ENCODE results near the gene ATP23. TPM values are rescaled to one million over a fixed set of nuclear protein-coding genes. Genes with fewer than 3 reads are reported as not detected.

The ATP23 gene
- total RNA-seq, 1 experiment from 2014 or later: 4.7 TPM

DNA sequence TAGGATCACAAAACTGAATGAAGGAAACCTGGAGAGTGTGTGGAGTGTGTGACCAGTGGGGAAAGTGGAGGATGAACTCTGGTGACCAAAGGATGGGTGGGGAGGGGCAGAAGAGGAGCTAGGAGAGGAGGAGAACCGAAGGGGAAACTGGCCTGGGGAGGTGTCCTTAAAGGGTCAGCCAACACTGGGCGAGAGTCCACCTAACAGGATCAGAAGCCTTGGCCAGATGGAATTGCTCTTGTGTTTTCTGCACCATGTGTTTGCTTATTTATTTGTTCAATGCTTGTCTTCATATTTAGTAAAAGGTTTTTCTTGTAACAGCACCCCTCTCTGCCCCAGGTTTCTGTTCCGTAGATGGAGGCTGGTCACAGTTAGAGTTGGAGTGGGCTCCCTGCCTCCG is 34.5 kb upstream of the ATP23 start:
- Histone ChIP-seq H3K23ac (ENCODE audit: insufficient read length, low read depth, low read length) (no peak overlapping the region), H4K5ac (ENCODE audit: insufficient read length, low read depth, low read length) (no peak overlapping the region), H3K79me2 (ENCODE audit: insufficient read depth, low read length) (no peaks in the 10 kb centered on the region), H2AFZ (ENCODE audit: low read length) (no peak overlapping the region), H2AK5ac (ENCODE audit: insufficient read length, low read length) (no peak overlapping the region), H3K4me2 (ENCODE audit: insufficient read depth, insufficient read length, low read length) (no peak overlapping the region), H4K91ac (ENCODE audit: insufficient read length, low read depth, low read length) (no peak overlapping the region), H2BK5ac (ENCODE audit: insufficient read length, low read length) (no peak overlapping the region), H3K9ac (ENCODE audit: extremely low read depth, insufficient read length, low read length) (no peak overlapping the region), H3K23me2 (ENCODE audit: insufficient read length, low read depth, low read length, poor library complexity, severe bottlenecking) (no peaks in the 10 kb centered on the region), H3K9me3 (ENCODE audit: control insufficient read depth, low read depth, low read length) (no peaks in the 10 kb centered on the region), H3K4ac (ENCODE audit: low read depth, low read length) (no peak overlapping the region), H2BK15ac (ENCODE audit: low read depth, low read length) (no peak overlapping the region), H3K79me1 (ENCODE audit: insufficient read depth, low read depth, low read length, poor library complexity, severe bottlenecking) (no peaks in the 10 kb centered on the region), H3T11ph (ENCODE audit: low read length) (no peak overlapping the region), H2BK20ac (ENCODE audit: low read depth, low read length, poor library complexity, severe bottlenecking) (no peak overlapping the region), H3K18ac (ENCODE audit: insufficient read length, low read depth, low read length) (no peak overlapping the region), H3K14ac (ENCODE audit: insufficient read depth, low read length) (no peak overlapping the region), H2BK12ac (ENCODE audit: insufficient read length, low read depth, low read length) (no peak overlapping the region), H3K4me1 (ENCODE audit: insufficient read depth, low read length) (no peaks in the 10 kb centered on the region), H3K27me3 (ENCODE audit: insufficient read depth, low read length) (no peaks in the 10 kb centered on the region), H2BK120ac (ENCODE audit: low read depth, low read length, poor library complexity, severe bottlenecking) (no peak overlapping the region), H3K27ac (ENCODE audit: insufficient read length, low read depth, low read length) (no peak overlapping the region), H4K8ac (replicated peaks; ENCODE audit: insufficient read length, low read depth, low read length) (no peak overlapping the region), H4K20me1 (ENCODE audit: control insufficient read depth, insufficient read depth, insufficient read length) (no peaks in the 10 kb centered on the region), H3K56ac (ENCODE audit: insufficient read length, low read depth, low read length) (no peak overlapping the region)
- peaks cover 5 to 10% of the 10 kb centered on the region in 2 experiments for H3K4me1 Mint-ChIP-seq
- H3K36me3 Mint-ChIP-seq (ENCODE audit: insufficient read depth in 1 of 3, low read depth in 3 of 3): no peaks in the 10 kb centered on the region
- DNase-seq: no peak
- WGBS (ENCODE audit: extremely low coverage, insufficient read length, low lambda C conversion rate): no CpG with 5 or more reads among the region's 4 CpGs
- H3K27ac Mint-ChIP-seq: no peak overlapping the region
- TF ChIP-seq, protein P1, sequence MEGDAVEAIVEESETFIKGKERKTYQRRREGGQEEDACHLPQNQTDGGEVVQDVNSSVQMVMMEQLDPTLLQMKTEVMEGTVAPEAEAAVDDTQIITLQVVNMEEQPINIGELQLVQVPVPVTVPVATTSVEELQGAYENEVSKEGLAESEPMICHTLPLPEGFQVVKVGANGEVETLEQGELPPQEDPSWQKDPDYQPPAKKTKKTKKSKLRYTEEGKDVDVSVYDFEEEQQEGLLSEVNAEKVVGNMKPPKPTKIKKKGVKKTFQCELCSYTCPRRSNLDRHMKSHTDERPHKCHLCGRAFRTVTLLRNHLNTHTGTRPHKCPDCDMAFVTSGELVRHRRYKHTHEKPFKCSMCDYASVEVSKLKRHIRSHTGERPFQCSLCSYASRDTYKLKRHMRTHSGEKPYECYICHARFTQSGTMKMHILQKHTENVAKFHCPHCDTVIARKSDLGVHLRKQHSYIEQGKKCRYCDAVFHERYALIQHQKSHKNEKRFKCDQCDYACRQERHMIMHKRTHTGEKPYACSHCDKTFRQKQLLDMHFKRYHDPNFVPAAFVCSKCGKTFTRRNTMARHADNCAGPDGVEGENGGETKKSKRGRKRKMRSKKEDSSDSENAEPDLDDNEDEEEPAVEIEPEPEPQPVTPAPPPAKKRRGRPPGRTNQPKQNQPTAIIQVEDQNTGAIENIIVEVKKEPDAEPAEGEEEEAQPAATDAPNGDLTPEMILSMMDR (conservative IDR thresholded peaks at IDR 0.05): no peak
- peaks cover 25% of the 10 kb centered on the region for H3K27me3 Mint-ChIP-seq (ENCODE audit: low read depth)
- no peak overlapping the region for H3K4me3 Mint-ChIP-seq
- no peaks in the 10 kb centered on the region for H3K9me3 Mint-ChIP-seq
